PC-3 (cell line): ENCODE data around the gene TXNDC11.

Experiments
- CTCF ChIP-seq: fragments of 300-600 bp; sonication (generic); conservative IDR thresholded peaks from 2 replicates; pipeline ENCODE4 v1.5.1; 2017; ENCODE audit warnings: antibody characterized with exemption, low read depth, mild to moderate bottlenecking, low read length
- EZH2 ChIP-seq: fragments of 300-600 bp; sonication (generic); IDR thresholded peaks from one replicate; pipeline ENCODE4 v1.6.1; 2017; ENCODE audit warnings: antibody characterized with exemption, mild to moderate bottlenecking, low read length; ENCODE audit not compliant: unreplicated experiment
- EZH2phosphoT487 ChIP-seq: fragments of 300-600 bp; sonication (generic); IDR thresholded peaks from 2 replicates; pipeline ENCODE4 v1.6.1; 2018; ENCODE audit warnings: mild to moderate bottlenecking, antibody characterized with exemption, low read length, borderline replicate concordance

- TF ChIP-seq CTCF, result no peak
- no peak for TF ChIP-seq EZH2
- TF ChIP-seq EZH2phosphoT487, result no peak
Observed at GRCh38 chr16:11734025-11734652, 8.5 kb downstream of the TXNDC11 start.
